HepG2 (cell line): ENCODE data around the gene PUS1. TPM values are rescaled to one million over a fixed set of nuclear protein-coding genes. Genes with fewer than 3 reads are reported as not detected.

Experiments used
- ARNTL ChIP-seq: sonication (generic); formaldehyde crosslinking; IDR thresholded peaks from 2 replicates; pipeline ENCODE4 v1.4.0; 2020; ENCODE audit warnings: mild to moderate bottlenecking, missing genetic modification reagents
- CEBPB ChIP-seq: IDR thresholded peaks from 2 replicates; pipeline ENCODE4 v1.6.1; 2011; ENCODE audit warnings: low read depth, low read length, improper control_type of control experiment, borderline replicate concordance
- CHD4 ChIP-seq: fragments of 200-600 bp; sonication (generic); IDR thresholded peaks from 2 replicates; pipeline ENCODE4 v1.7.0; 2017; ENCODE audit warnings: mild to moderate bottlenecking, low read length, borderline replicate concordance
- GABPB1 ChIP-seq: IDR thresholded peaks from 2 replicates; pipeline ENCODE4 v1.6.1; 2016; ENCODE audit warnings: mild to moderate bottlenecking, missing genetic modification reagents, moderate library complexity, missing compliant biosample characterization
- GLI4 ChIP-seq: sonication (generic); formaldehyde crosslinking; IDR thresholded peaks from 2 replicates; pipeline ENCODE4 v1.5.1; 2020; ENCODE audit warnings: missing genetic modification reagents, mild to moderate bottlenecking, moderate library complexity, borderline replicate concordance
- GZF1 ChIP-seq: sonication (generic); formaldehyde crosslinking; IDR thresholded peaks from 2 replicates; pipeline ENCODE4 v1.5.1; 2020; ENCODE audit warnings: mild to moderate bottlenecking, missing genetic modification reagents
- JDP2 ChIP-seq: sonication (generic); formaldehyde crosslinking; IDR thresholded peaks from 2 replicates; pipeline ENCODE4 v1.8.1; 2022; ENCODE audit warnings: missing genetic modification reagents, borderline replicate concordance
- KLF11 ChIP-seq: IDR thresholded peaks from 2 replicates; pipeline ENCODE4 v1.6.1; 2016; ENCODE audit warnings: missing compliant biosample characterization
- NFKBIZ ChIP-seq: IDR thresholded peaks from 2 replicates; pipeline ENCODE4 v1.6.1; 2018; ENCODE audit warnings: missing genetic modification reagents, missing compliant biosample characterization
- NR1H2 ChIP-seq: sonication (generic); formaldehyde crosslinking; IDR thresholded peaks from 2 replicates; pipeline ENCODE4 v1.8.1; 2022; ENCODE audit warnings: low read depth, missing genetic modification reagents, borderline replicate concordance
- POLR2G ChIP-seq: fragments of 200-400 bp; formaldehyde crosslinking; IDR thresholded peaks from 2 replicates; pipeline ENCODE4 v1.6.1; 2018; ENCODE audit warnings: mild to moderate bottlenecking, low read depth, low read length, moderate library complexity
- RBM22 ChIP-seq: fragments of 200-400 bp; formaldehyde crosslinking; optimal IDR thresholded peaks from 2 replicates; pipeline ENCODE3; 2017; ENCODE audit warnings: mild to moderate bottlenecking, low read length, moderate library complexity
- RNF219 ChIP-seq: sonication (generic); formaldehyde crosslinking; IDR thresholded peaks from 2 replicates; pipeline ENCODE4 v1.5.0; 2020; ENCODE audit warnings: mild to moderate bottlenecking, missing genetic modification reagents
- SALL1 ChIP-seq: sonication (generic); formaldehyde crosslinking; IDR thresholded peaks from 2 replicates; pipeline ENCODE4 v1.8.0; 2022; ENCODE audit warnings: mild to moderate bottlenecking, missing genetic modification reagents
- SALL2 ChIP-seq: sonication (generic); formaldehyde crosslinking; IDR thresholded peaks from 2 replicates; pipeline ENCODE4 v1.8.1; 2023; ENCODE audit warnings: mild to moderate bottlenecking, missing genetic modification reagents, inconsistent platforms
- SMARCC2 ChIP-seq: fragments of 450-650 bp; IDR thresholded peaks from 2 replicates; pipeline ENCODE4 v1.6.1; 2017; ENCODE audit warnings: antibody characterized with exemption, mild to moderate bottlenecking
- SNAPC5 ChIP-seq: sonication (generic); formaldehyde crosslinking; IDR thresholded peaks from 2 replicates; pipeline ENCODE4 v1.8.1; 2023; ENCODE audit warnings: mild to moderate bottlenecking, missing genetic modification reagents, borderline replicate concordance
- SOX5 ChIP-seq: IDR thresholded peaks from 2 replicates; pipeline ENCODE4 v1.6.1; 2016; ENCODE audit warnings: borderline replicate concordance
- TAF1 ChIP-seq: sonication (generic); formaldehyde crosslinking; IDR thresholded peaks from 2 replicates; pipeline ENCODE4 v1.4.0; 2020; ENCODE audit warnings: missing genetic modification reagents
- THRA ChIP-seq: sonication (generic); formaldehyde crosslinking; IDR thresholded peaks from 2 replicates; pipeline ENCODE4 v1.4.0; 2020; ENCODE audit warnings: missing genetic modification reagents, borderline replicate concordance
- ZFP37 ChIP-seq: sonication (generic); formaldehyde crosslinking; IDR thresholded peaks from 2 replicates; pipeline ENCODE4 v1.4.0; 2020; ENCODE audit warnings: missing genetic modification reagents, borderline replicate concordance
- ZNF205 ChIP-seq: IDR thresholded peaks from 2 replicates; pipeline ENCODE4 v1.6.1; 2018; ENCODE audit warnings: missing biosample characterization, missing genetic modification reagents
- ZNF230 ChIP-seq: sonication (generic); formaldehyde crosslinking; IDR thresholded peaks from 2 replicates; pipeline ENCODE4 v1.4.0; 2020; ENCODE audit warnings: mild to moderate bottlenecking, missing genetic modification reagents
- ZNF564 ChIP-seq: sonication (generic); formaldehyde crosslinking; IDR thresholded peaks from 2 replicates; pipeline ENCODE4 v1.8.1; 2023; ENCODE audit warnings: mild to moderate bottlenecking, missing genetic modification reagents
- ZNF749 ChIP-seq: sonication (generic); formaldehyde crosslinking; IDR thresholded peaks from 2 replicates; pipeline ENCODE4 v1.8.0; 2022; ENCODE audit warnings: mild to moderate bottlenecking, missing genetic modification reagents, moderate library complexity, borderline replicate concordance
- ZNF768 ChIP-seq: sonication (generic); formaldehyde crosslinking; IDR thresholded peaks from 2 replicates; pipeline ENCODE4 v1.4.0; 2020; ENCODE audit warnings: missing genetic modification reagents
- ZSCAN20 ChIP-seq: sonication (generic); formaldehyde crosslinking; IDR thresholded peaks from 2 replicates; pipeline ENCODE4 v1.4.0; 2020; ENCODE audit warnings: missing genetic modification reagents, mild to moderate bottlenecking, borderline replicate concordance
- ZUFSP ChIP-seq: sonication (generic); formaldehyde crosslinking; IDR thresholded peaks from 2 replicates; pipeline ENCODE4 v1.9.0; 2021; ENCODE audit warnings: missing genetic modification reagents, mild to moderate bottlenecking, borderline replicate concordance
- polyA plus RNA-seq, 8 experiments: library from polyadenylated mRNA; depleted of rRNA in 3 of 8; stranded (reverse) in 7 of 8; unstranded in 1 of 8; fragments of >200 nt; fragmentation: Illumina TruSeq in 4 of 8; extraction: Trizol in 4 of 8; gene quantifications; 2 replicates each; pipeline versions ENCODE4 v1.2.1 to v1.2.3, GENCODE V29; 2011 to 2016; ENCODE audit warnings: low read depth in 4 of 8, missing spikeins in 1 of 8, mixed read lengths in 1 of 8; ENCODE audit not compliant: insufficient read depth in 1 of 8
- total RNA-seq, 5 experiments: library from RNA; depleted of rRNA; stranded (reverse); fragments of >200 nt; fragmentation: Illumina TruSeq; extraction: Trizol; gene quantifications; 2 replicates each; pipeline ENCODE4 v1.2.3, GENCODE V29; 2016; ENCODE audit warnings: low read depth in 1 of 5

The PUS1 gene
- total and polyA plus RNA-seq, 2 of the 13 experiments (the other 11 are each of a cell fraction or from before 2014, with no cell fraction given): 19.2 to 24.7 TPM

- TF ChIP-seq ZUFSP (CRISPR knock-in tag) (no peak), POLR2G (peak; percentile 85), CEBPB (no peak), SNAPC5 (no peak), ZNF564 (CRISPR knock-in tag) (0 out of 2 replicates have a peak, but pooled peaks have one; percentile 49), CHD4 (no peak), GZF1 (CRISPR knock-in tag) (no peak), SALL1 (CRISPR knock-in tag) (peak; percentile 21; the same call in 1 of the 2 replicates), RBM22 (no peak), NR1H2 (CRISPR knock-in tag) (no peak), ZNF205 (CRISPR knock-in tag) (no peak), ZNF749 (CRISPR knock-in tag) (no peak), ZFP37 (CRISPR knock-in tag) (no peak), JDP2 (CRISPR knock-in tag) (no peak), TAF1 (CRISPR knock-in tag) (peak; percentile 46; the same call in 1 of the 2 replicates), ZSCAN20 (peak; percentile 53; the same call in 1 of the 2 replicates), ARNTL (CRISPR knock-in tag) (no peak), GABPB1 (peak; percentile 32; the same call in 1 of the 2 replicates), THRA (CRISPR knock-in tag) (no peak), NFKBIZ (no peak), KLF11 (CRISPR knock-in tag) (no peak), SOX5 (no peak), ZNF768 (CRISPR knock-in tag) (peak; percentile 47; the same call in 1 of the 2 replicates), ZNF230 (CRISPR knock-in tag) (no peak), RNF219 (CRISPR knock-in tag) (no peak), SMARCC2 (no peak), SALL2 (CRISPR knock-in tag) (no peak), GLI4 (no peak)
Measured at GRCh38 chr12:131894313-131894860, 34.7 kb upstream of the PUS1 start, which contains the start of gene ULK1 (continued).
